ENCODE results near the gene LRRC8B.
"Not testable (repeated sequence)": the region's sequence is repeated elsewhere in the genome, so short reads cannot be mapped to it uniquely, and the experiment has no call there.

The LRRC8B gene

DNA sequence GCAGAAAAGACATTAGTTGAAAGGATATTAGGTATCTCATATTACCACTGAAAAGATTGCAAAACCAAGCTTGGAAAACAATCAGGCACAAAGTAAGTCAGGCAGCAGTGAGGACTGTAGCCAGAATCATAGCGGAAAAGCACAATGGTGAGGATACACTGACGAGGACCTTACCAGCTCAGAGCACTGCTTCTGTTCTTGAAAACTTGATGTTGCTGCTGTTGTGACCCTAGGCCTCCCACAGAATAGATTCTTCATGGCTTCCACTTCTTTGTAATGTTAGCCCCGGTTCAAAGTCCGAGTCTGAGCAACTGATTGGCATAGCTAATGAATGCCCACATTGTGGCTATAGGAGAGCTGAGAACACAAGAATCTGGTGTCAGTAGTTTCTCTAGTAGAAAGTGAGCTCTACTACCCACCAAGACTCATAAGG is 63.1 kb downstream of the LRRC8B start:
- DNase-seq = no peak

DNA sequence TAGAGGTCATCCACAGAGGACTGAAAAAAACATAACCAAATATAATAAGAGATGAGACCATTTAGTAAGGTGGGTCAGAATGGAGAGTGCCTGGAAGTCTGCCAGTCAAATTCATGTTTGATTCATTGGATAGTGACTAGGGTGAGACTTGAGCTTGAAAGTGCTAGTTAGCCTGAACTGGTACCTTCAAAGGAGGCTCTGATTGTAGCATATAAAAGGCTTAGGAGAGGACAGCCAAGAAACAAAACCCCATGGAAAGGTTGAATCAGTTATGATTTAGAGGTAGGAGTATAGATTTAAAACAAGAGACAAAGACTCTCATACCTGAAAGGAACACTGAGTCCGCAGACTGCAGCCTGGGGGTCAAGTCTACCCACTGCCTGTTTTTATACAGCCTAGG is 63.9 kb downstream of the LRRC8B start:
- DNase-seq = no peak

DNA sequence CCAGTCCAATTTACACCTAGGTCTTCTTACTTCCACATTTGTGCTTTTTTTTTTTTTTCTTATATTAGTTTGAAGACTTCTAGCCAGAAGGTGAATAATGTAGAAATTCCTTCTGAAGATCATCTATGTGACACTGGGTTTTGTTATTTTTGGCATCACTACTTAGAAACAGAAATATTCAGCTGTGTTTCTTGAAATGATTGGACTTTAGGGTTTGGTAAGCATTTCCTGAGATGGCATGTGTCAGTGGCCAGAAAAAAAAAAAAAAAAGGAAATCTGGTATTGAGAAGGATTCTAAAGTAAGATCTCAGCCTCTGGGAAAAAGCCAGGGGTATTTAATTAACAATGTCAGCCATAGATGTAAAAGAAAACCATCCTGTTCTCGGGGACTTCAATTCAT is 64.9 kb downstream of the LRRC8B start:
- DNase-seq = no peak

DNA sequence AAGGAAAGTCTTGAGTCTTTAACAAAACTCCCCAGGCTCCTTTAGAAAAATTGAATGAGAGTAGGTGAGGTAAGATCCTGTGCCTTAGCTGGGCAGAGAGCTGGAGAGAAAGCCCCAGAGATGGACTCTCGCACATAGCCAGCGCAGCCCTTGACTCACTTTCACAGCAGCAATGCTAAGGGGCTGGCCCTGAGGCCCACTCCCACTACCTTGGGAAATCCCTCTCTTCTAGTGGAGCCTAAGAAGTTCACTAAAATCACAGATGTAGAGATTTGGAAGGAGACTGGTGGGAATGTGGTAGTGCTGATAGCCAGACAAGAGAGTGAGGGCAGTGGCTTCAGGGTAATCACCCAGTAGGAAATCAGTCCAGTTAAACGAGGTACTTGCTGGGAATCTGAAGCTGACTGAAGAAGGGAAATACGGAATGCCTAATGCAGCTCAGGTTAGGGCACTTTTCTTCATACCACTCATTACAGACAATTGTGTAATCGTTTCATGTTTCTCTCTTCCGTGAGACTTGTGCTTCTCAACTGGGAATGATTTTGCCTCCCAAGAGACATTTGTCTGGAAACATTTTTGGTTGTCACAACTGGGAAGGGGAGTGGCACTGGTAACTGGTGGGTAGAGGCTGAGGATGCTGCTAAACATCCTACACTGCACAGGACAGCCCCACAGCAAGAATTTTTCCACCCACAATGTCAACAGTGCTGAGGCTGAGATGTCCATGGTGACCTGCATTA is 65.9 kb downstream of the LRRC8B start:
- DNase-seq = no peak

DNA sequence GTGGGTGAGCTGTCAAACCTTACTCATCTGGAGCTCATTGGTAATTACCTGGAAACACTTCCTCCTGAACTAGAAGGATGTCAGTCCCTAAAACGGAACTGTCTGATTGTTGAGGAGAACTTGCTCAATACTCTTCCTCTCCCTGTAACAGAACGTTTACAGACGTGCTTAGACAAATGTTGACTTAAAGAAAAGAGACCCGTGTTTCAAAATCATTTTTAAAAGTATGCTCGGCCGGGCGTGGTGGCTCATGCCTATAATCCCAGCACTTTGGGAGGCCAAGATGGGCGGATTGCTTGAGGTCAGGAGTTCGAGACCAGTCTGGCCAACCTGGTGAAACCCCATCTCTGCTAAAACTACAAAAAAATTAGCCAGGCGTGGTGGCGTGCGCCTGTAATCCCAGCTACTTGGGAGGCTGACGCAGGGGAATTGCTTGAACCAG is 68.3 kb downstream of the LRRC8B start:
- DNase-seq = not testable (repeated sequence)

DNA sequence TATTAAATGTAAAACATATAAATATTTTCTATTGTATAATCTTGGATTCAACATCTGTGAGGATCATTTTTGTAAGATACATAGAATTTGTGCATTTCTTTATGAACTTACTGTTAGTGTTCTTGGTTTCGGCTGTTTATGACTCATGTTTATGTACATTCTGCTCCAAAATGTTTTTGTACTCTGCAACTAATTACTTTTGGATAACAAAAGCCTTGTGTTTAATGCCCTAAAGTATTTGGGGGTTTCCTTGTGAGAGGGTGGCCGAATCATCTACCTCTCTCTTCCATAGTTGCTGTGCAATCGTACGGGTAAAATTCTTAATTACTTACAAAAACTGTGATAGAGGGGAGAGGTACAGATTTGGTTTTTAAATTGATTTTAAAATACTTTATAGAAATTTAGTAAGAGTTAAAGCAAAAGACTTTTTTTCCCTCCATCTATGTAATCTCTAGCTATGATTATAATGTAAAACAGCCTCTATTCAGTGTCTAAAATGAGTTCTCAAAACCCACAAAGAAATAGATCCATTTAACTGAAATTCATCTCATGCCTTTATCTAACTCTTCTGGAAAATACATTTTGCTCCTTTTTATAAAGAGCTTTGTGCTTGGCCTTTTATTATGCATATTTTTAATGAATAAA is 69.6 kb downstream of the LRRC8B start:
- DNase-seq = no peak

DNA sequence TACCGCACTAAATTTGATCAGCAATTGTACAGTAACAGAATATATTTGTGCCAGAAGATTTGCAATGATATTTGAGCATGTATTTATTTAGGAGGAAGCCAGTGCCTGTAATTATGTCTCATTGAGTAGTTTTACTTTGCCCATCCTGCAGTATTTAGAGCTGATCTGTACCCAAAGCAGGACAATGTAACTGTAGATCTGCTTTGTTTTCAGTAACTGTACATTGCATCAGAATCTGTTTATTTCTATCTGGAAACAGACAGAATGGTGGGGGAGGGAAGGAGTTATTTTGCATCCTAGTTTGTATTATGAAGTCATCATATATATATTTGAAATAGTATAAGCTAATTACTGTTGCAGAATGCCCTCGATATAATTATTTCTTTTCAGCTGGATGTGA is 72.1 kb downstream of the LRRC8B start:
- no peak for DNase-seq

DNA sequence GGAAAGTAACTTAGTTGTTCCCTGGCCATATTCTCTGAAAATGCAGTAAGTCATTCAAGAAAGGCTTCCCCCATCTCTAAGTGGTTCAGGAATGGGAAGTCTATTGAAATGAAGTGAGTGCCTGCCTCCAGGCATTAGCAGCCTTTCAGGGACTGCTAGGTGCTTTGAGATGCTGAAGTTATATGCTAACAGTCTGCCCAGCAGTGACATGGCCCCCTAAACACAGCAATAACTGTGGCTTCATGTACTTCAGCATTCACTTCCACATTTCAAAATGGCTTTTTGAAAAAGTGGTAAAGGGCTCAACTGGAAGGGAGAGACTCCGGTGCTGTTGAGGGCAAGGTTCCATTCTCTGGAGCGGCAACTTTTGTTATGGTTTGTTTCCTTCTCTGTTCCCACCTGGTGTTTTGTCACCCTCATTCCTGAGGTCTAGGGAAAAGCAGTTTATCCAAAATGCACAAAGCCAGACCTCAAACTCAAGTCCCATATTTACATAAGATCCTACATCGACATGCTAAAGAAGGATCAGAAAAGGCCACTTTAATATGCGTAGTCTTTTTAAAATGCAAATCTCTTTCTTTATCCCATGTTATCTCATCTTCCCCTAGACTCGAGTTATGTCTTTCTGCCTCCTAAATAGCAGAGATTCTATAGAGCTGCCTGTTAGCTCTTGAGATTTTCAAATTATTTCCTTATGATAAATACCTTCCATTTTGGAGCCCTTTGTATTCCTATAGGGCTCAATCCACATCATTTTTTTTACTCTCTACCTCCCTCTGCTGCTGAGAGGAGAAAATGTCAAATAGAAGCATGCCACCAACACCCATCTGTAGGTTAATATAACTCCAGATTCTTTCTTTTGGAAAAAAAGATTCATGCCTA is 74.1 kb downstream of the LRRC8B start:
- DNase-seq = no peak

DNA sequence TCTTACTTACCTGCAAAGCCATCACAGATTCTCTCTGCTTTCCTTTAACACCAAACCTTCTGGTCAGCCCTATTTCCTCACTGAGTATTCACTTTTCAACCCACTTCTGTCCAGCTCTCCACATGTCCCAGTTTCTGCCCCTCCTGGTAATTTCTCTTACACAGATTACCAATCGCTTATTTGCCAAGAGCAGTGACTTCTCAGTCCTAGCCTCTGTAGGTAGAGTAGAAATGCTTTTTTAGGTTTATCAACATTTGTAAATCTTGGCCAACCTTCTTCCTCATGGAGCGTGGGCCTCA is 74.7 kb downstream of the LRRC8B start:
- no peak for DNase-seq

DNA sequence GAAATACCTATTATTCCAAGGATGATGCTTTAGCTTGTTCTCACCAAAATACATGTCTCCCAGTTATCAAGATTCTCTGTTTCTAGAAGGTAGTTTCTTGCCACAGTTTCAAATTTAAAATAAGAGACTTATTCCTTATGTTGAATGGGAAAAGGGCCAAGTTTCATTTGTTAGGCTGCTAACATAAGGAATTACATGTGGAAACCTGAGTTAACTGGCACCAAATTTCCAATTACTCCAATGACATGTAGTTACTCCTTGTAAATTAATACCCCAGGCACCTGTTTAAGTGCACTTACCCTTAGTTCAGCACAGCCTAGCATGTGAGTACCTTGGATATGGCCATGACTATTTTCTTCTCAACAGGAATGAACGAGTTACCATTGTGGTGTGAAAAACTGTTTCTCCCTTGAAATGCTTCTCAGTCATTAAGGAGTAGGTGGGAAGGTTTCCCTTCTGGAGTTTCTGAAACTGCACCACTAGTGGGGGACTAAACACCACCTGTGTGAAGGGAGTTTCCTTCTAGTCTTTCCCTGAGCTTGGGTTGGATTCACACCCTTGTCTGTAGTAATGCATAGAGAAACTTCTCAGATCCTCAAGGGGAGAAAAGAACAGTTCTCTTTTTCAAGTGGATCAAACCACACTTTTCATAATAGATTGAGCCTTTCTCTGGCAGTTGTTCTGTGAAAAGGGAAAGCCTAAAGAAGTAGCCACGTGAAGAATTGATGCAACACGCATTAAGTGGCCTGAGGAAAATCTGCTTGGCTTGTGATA is 76.0 kb downstream of the LRRC8B start:
- no peak for DNase-seq

DNA sequence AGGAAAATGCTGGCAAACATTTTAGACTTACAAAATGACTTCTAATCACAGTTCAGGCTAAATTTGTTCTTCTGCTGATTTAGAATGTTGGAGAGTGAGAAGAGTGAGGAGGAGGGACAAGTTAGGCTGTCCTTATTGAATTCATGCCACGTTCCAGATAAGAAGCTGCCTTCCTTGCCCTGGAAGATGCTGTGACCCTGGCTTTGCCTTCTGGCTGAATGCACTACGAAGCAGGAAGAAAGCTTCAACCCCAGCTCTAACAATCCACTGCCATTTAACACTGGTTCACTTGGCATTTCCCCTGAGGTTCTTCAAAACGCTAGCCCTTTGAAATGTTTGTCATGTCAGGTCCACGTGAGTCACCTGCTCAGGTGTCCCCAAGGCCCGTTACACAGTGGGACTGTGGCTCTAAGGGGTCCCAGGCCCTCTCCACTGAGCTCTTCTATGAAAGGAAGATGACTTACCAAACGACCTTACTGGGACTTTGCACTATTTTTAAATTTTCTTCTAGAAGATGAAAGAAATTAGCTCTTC is 78.3 kb downstream of the LRRC8B start:
- DNase-seq = peak; percentile 28 to 29

DNA sequence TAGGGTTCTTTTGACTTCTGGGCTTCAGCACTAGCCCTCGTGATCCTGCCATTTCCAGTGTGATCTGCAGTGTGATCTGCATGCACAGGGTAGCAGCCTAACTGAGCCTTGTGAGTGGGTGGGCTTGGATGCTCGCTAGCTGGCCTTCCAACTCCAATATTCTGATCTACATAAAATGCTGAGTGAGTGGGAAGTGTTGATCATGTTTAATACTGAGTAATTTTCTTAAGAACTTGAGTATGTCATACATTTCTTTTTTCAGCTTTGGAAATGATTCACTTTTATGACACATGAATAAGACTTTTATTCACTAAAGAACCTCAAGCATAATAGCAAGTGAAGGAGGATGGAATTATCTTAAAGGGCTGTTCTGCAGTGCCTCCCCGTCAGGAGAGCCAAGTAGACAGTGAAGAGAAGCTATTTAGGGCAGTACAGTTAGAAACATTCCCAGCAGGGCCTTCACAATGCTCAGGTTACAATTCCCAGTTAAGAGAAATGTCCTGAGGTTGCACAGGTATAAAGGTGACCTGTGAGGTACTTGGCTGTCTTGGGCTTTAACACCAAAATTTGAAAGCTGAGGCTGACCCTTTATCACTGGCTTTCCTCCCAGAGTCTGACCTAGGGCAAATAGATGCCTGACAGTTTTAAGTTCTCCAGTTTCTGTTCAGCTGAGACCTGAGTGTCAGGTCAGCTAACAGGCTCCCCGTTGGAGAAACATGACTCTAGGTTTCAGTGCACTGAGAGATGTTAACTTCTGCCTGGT is 79.2 kb downstream of the LRRC8B start:
- DNase-seq = peak; percentile 36 to 47

DNA sequence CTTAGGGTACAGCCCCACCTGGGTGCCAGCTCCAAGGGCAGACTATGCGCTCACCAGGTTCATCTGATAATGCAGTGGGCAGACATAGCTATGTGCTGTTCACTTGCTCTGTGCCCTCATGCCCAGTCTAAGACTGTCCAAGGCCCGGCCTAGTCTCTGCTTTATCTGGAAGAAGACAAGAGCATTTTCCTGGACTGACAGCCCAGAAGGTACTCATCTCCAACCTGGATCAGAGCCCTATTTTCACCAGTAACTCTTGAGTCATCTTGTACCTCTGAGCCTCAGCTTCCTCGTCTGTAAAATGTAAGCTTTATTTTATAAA is 79.7 kb downstream of the LRRC8B start:
- DNase-seq = no peak

DNA sequence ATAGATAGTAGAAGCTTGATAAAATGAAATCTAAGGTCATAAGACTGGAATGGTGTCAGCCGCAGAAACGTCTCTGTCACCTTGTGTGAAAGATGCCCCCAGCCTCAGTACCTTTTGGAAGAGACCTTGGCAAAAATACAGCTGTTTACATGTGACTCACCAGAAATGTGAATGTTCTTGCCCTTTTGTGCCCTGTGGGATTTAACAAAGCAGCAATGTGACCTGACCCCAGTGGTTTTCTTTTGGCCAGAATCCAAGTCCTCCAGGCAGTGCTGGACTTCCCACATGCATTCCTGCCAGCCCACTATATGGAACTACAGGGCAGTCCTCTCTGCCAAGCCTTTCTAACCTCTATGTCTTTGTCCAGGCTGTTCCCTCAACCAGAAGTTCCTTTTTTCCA is 81.1 kb downstream of the LRRC8B start:
- DNase-seq = no peak

DNA sequence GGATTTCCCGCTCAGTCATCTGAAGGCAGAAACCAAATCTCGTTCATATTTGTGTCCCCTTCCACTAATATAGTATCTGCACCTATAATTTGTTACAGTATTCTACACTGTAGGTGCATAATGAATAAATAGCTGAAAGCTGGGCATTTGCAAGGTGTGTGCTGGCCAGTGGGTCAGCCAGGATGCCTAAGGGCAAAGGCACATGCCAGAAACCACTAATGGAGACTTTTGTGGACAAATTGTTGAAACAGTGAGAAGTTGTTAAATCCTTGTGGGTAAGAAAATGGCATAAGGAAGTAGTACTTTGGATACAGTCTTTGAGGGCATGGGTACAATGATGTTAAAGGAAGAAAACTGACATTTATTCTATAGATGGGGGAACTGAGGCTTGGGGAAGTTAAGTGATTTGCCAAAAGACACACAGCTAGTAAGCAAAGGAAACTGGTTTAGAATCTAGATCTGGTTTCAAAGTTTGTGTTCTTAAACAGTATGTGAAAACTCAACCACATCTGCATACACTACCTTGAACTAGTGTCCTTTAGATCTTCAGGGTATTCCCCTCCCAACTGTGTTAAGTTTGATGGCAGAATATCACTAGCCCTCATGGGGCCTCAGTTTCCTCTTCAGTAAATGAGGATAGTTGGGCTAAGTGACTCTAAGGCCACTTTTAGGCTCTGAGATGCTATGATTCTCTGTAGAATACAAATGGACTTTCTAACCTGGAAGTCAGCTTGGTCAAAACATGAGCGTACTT is 81.8 kb downstream of the LRRC8B start:
- no peak for DNase-seq

DNA sequence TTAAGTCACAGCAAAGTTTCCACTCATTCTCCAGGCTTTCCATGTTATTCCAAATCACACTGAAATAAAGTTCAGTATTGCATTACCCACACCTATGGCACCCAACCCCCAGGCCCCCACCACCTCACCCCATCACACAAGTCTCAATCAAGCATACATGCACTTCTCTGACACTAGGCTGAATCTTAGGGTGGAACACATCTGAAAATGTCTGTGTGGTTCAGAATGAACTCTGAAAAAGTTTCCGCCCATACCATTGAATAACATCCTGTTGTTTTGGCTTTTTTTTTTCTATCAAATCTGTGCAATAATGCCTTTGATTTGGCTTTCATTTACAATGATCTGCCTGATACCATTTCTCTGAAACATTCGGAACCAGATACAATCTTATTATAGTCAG is 82.5 kb downstream of the LRRC8B start:
- DNase-seq = peak; percentile 49 to 53

DNA sequence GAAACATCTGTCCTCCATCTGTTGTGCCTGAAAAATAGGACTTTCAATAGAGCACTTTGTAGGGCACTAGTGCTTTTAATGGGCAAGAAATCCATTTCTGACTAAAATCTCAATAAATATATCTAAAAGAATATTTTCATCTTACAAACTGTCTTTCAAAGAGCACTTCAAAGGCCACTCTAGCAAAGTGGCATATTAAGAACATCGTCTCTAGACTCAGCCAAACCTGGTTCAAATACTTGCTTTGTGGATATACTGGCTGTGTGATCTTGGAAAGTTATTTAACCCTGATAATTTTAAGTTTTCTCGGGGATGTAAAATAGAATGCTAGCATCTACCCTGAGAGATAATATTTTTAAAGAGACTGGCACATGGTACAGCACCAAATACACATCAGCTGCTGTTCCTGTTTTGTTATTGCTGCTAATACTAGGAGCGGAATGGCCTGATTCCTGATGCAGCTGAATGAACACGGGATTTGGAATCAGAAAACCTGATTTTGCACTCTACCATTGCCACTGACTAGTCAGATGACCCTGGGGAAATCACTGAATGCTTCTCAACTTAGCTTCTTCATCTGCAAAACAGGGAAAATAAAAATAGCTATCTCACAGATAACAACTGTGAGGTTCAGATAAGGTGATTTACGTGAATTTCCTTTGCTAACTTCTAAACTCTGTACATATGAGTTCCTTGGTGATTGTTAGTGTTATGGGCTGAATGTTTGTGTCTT is 83.1 kb downstream of the LRRC8B start:
- no peak for DNase-seq

DNA sequence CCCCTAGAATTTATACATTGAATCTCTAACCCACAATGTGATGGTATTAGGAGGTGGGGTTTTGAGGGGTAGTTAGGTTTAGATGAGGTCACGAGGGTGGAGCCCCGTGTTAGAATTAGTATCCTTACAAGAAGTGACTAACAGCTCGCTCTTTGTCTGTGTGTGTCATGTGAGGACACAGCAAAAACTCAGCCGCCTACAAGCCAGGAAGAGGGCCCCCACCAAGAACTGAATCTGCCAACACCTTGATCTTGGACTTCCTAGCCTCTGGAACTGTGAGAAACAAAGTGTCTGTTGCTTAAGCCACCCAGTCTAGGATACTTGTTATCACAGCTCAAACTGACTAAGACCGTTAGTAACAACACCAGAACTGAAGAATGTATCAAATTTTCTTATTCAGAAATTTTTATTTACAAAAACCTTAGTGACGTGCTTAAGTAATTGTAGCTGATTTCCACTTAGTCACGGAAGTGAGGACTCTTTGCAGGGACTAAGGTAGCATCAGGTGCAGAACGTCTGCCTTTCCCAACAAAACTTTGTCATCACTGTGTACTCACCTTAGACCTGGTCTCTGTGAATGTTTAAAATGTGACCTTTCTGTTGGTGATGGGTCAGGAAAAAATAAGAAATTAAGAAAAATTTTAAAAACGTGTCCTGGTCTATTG is 83.8 kb downstream of the LRRC8B start:
- peak; percentile 71 to 76 for DNase-seq

DNA sequence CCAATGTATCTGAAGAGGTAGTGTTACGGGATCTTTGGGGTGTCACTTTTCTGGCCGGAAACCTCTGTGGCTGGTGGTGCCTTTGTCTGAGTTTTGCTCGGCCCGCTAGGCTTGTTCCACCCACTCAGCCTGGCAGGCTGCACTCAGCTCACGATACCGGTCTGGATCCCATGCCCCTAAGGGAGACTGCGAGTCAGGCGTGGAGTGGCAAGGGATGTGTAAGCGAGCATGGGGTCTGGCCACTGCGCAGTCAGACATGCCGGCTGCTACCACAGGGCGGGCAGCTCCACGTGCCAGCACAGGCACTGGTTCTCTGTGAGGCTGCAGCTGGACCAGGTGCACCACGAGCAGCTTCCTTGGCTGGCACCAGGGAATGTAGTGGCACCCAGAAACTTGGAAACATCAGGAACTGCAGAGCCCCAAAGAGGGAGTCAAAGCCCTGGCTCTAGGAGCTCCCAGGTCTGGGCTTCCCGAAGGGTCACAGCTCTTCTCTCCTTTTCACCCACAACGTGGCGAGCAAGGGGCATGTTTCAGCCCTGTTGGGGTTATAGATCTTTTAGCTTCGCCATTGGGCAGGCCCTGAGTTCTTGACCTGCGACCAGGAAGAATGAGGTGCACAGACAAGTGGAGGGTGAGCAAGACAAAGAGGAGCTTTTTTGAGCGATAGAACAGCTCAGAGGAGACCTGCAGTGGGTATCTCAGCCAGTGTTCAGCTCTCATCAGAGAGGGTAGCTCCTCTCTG is 84.5 kb downstream of the LRRC8B start:
- peak; percentile 55 to 61 for DNase-seq
